Psoas muscle (tissue), 8 donors: ENCODE data around the gene RAB14. TPM values are rescaled to one million over a fixed set of nuclear protein-coding genes. Genes with fewer than 3 reads are reported as not detected.
"Not testable (repeated sequence)": the region's sequence is repeated elsewhere in the genome, so short reads cannot be mapped to it uniquely, and the experiment has no call there.

Source experiments
- ATAC-seq, 4 donors: fragments of 200-7000 bp; cut with Tn5 transposase; one replicate each; pipeline ENCODE4 v1.9.1; 2020; ENCODE audit warnings: moderate library complexity in 3 of 4, mild to moderate bottlenecking in 2 of 4
- DNase-seq, 2 donors: peaks; one replicate each; pipeline ENCODE4 v3.0.0-alpha.2; 2020
- H3K27ac ChIP-seq: fragments of 200-600 bp; one replicate; pipeline ENCODE4 v1.8.0; 2022
- H3K27me3 ChIP-seq, 3 donors: fragments of 200-600 bp in 1 of 3; one replicate each; pipeline versions ENCODE4 v1.6.1 to v1.8.0; 2013 to 2022; ENCODE audit warnings: low read length in 2 of 3, mild to moderate bottlenecking in 2 of 3, moderate library complexity in 1 of 3; ENCODE audit not compliant: insufficient read depth in 3 of 3
- H3K36me3 ChIP-seq, 2 donors: fragments of 200-600 bp in 1 of 2; one replicate each; pipeline versions ENCODE4 v1.6.1 to v1.8.0; 2013 to 2022; ENCODE audit warnings: low read depth in 1 of 2, mild to moderate bottlenecking in 1 of 2, moderate library complexity in 1 of 2; ENCODE audit not compliant: insufficient read depth in 1 of 2
- H3K4me1 ChIP-seq: fragments of 200-600 bp; one replicate; pipeline ENCODE4 v1.8.0; 2022
- H3K4me3 ChIP-seq: fragments of 200-600 bp; one replicate; pipeline ENCODE4 v1.8.0; 2022; ENCODE audit warnings: mild to moderate bottlenecking
- H3K9me3 ChIP-seq: fragments of 200-600 bp; one replicate; pipeline ENCODE4 v1.8.0; 2022
- CTCF ChIP-seq: fragments of 200-600 bp; IDR thresholded peaks from one replicate; pipeline ENCODE4 v1.8.0; 2022; ENCODE audit warnings: antibody characterized with exemption
- WGBS, 3 donors: extraction: QIAGEN DNeasy Blood & Tissue Kit; methylation state at CpG; one replicate each; pipeline versions ENCODE4 v1.1.6 to v1.1.7; 2013; 5-methylcytosine and 5-hydroxymethylcytosine counted together
- intact Hi-C, 2 donors: fragments of 100-400 bp; cut with DNase I; formaldehyde crosslinking; loops; one replicate each; pipeline versions ENCODE4 v1.11.0 to v1.14.2; 2022
- polyA plus RNA-seq, 3 donors: library from polyadenylated mRNA; stranded (reverse); fragments of 200-250 nt; gene quantifications; one replicate each; pipeline ENCODE4 v1.2.3, GENCODE V29; 2013
- total RNA-seq, 4 donors: library from RNA; stranded (reverse); fragmentation: NEBNext Ultra II Directional in 2 of 4; extraction: Animal tissue kit (Norgen Biotek cat#: 25700) in 2 of 4; gene quantifications; one replicate each; pipeline versions ENCODE4 v1.2.1 to v1.2.4, GENCODE V29; 2021 to 2023
- donor health status: healthy with polysubstance abuse.
- donor health status: DM: no; HTN: no; CAD: no; lungs with moderate emphysema.
- donor health status: Bipolar disorder and iron deficiency.
- donor health status: healthy.
- donor health status: DM: yes; HTN: yes; CAD: no.
- donor health status: DM: no; HTN: no; CAD: no.
- donor health status: DM: no; HTN: no; CAD: no.
- donor health status: DM: yes; HTN: yes; CAD: no.

The RAB14 gene
- total and polyA plus RNA-seq, 7 donors: 17.6 to 51.5 (median 43.6) TPM

GRCh38 chr9:121135642-121136041 is 66.0 kb downstream of the RAB14 start:
- Histone ChIP-seq H3K27me3 (no peaks in the 10 kb centered on the region), H3K36me3 (peaks cover 0 to 51% of the 10 kb centered on the region in 2 donors), H3K4me1 (no peaks in the 10 kb centered on the region), H3K27ac (no peak overlapping the region), H3K4me3 (no peak overlapping the region), H3K9me3 (no peaks in the 10 kb centered on the region)
- DNase-seq (no peak), ATAC-seq (no peak)
- 81 to 89% (median 89%) methylated on average over 2 of the region's 2 CpGs for WGBS, 3 donors
- intact Hi-C loops: no loop called here
- TF ChIP-seq CTCF: no peak

- no peaks in the 10 kb centered on the region for H3K27me3 ChIP-seq
- H3K4me3 ChIP-seq: no peak overlapping the region
- H3K36me3 ChIP-seq: peaks cover 0 to 27% of the 10 kb centered on the region in 2 donors
- no peaks in the 10 kb centered on the region for H3K9me3 ChIP-seq
- H3K4me1 ChIP-seq: no peaks in the 10 kb centered on the region
- intact Hi-C loops: no loop called here
- DNase-seq (no peak), ATAC-seq (no peak)
- no peak for TF ChIP-seq CTCF
- 88 to 90% (median 89%) methylated on average over 19 of the region's 19 CpGs for WGBS, 3 donors
- H3K27ac ChIP-seq: no peak overlapping the region
Measured at GRCh38 chr9:121133104-121133816, 68.4 kb downstream of the RAB14 start.

- H3K9me3 ChIP-seq, H3K4me1 ChIP-seq, H3K4me3 ChIP-seq, ATAC-seq, H3K27ac ChIP-seq, DNase-seq, intact Hi-C loops, H3K36me3 ChIP-seq, H3K27me3 ChIP-seq: not testable (repeated sequence)
- 79 to 94% (median 91%) methylated on average over 3 of the region's 3 CpGs for WGBS, 3 donors
Measured at GRCh38 chr9:121129384-121129783, 72.3 kb downstream of the RAB14 start.

Other genes starting within 250 kb of the RAB14 start
- gene C5, start 151.6 kb downstream of the RAB14 start, total RNA-seq: 1 to 10 TPM in 1 of 4 donors, under 1 TPM in 3; 0.22 to 1.1 (median 0.49) TPM
- gene C5, start 151.6 kb downstream of the RAB14 start, polyA plus RNA-seq: under 1 TPM; 0.13 to 0.52 (median 0.26) TPM
- gene CNTRL, start 126.9 kb downstream of the RAB14 start, total RNA-seq: 1 to 10 TPM; 1.3 to 2.4 (median 1.6) TPM
- 1 to 10 TPM in 2 of 3 donors, under 1 TPM in 1; 1.00 to 1.2 (median 1.2) TPM for gene CNTRL, start 126.9 kb downstream of the RAB14 start, polyA plus RNA-seq
- 100 to 1,000 TPM; 140 to 490 (median 211) TPM for gene GSN, start 66.3 kb upstream of the RAB14 start, total RNA-seq
- gene GSN, start 66.3 kb upstream of the RAB14 start, polyA plus RNA-seq: 100 to 1,000 TPM; 199 to 225 (median 208) TPM
- gene STOM, start 168.4 kb upstream of the RAB14 start, total RNA-seq: 100 to 1,000 TPM in 3 of 4 donors, 10 to 100 TPM in 1; 89.6 to 237 (median 114) TPM
- gene STOM, start 168.4 kb upstream of the RAB14 start, polyA plus RNA-seq: 10 to 100 TPM; 53.2 to 83.4 (median 62.2) TPM